Activated CD8-positive, alpha-beta memory T cell treated with anti-CD3 and anti-CD28 coated beads, Interleukin-2, amount 50 U/mL, for 1 hour (primary cell): ENCODE measurements around the gene GPR37.

Source experiments
- DNase-seq: peaks from one replicate; pipeline ENCODE4 v3.0.0-alpha.2; 2020; ENCODE audit errors: extremely low read depth

The GPR37 gene

DNA sequence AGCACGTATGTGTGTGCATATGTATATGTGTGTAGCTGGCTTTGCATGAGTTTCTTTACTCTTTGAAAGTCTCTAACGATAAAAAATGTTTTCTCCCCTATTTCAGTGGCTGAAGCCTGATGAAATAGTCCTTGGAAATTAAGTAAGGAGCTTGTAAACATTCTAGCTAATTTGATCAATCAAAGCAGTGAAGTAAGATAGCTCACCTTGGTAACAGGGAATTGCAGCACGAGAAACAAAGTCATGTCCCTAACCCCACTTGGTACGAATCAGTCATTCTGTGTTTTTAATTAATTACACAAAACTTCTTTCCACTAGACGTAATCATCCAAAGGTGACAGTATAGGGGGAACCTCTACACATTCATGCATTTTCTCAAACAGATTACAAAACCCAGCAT lies 41.5 kb downstream of the GPR37 start:
- no peak for DNase-seq

DNA sequence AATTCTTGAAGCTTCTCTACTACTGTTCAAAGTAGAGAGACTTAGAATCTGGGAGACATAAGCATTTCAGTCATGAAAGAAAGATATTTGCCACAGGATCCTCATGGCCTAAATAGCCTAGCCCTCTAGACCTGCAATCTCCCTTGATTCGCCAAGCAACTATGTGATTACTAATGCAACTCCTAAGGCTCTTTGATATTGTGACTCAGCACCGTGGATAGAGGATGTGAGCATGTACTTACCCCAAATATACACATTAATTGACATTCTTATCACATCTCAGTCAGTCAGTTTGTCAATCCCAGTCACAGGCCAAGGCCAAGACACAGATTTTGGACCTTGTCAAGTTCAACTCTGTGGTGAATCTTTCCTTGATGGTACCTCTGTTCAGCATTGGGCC lies 42.6 kb downstream of the GPR37 start:
- DNase-seq = no peak

DNA sequence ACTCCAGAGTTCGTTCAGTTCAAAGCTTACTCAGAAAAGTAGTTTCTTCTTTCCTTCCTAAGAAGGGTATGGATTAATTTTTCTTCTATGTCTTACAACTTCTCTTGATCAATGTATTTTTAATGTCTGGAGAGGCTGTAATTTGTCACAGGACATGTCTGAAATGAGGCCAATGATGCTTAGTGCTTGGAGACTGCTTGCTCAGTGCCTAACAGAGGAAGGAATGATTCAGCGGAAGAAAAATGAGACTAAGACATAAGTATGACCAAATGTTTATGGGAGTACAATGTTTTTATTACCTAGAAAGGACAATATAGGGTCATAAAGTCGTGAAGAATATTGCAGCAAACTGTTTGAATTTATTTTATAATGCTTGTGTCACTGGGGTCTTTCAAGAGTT lies 43.3 kb downstream of the GPR37 start:
- no peak for DNase-seq

DNA sequence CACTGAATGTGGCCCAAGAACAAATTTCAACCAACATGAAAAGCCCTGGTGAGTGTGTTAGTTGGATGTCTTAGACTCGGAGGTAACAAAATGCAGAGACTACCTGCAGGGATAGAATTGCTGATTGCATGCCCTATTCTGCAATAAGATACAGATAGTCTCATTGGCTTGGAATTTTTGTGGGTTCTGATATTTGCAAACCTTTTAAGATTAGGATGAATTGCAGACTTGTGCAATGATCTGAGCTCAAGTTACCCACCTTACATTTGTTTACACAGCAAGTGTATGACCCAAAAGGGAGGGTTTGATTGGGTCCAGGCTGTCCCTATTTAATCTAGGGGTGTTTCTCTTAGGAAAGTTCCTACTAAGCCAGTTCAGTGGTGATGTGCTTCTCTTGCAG lies 45.4 kb downstream of the GPR37 start:
- no peak for DNase-seq

DNA sequence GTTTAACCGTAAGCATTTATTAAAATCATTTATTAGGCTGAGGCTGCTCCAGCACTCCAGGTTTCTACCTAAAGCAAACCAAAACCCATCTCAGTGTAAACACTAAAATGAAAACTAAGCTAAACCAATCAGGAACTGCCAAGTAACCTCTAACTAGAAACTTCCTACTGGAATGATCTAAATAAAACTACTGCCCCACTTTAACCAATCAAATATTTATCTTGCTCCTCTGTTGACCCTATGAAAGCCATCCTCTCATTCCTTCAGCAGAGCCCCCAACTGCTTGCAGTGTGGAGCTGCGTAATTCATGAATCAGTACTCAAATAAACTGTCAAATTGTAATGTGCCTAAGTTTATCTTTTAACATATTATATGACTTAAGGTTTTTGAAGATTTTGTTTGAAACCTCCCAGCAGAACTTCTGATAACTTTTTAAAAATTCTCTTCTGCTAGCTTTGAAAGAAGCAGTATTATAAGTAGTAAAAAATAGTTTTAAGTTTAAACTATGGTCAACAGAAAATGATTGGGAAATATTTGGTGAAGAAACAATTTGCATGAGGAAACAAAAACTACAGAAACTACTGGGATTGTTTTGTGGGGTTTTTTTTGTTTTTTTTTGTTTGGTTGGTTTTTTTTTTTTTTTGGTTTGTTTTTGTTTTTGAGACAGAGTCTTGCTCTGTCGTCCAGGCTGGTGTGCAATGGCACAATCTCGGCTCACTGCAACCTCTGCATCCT lies 47.4 kb downstream of the GPR37 start:
- DNase-seq = no peak

DNA sequence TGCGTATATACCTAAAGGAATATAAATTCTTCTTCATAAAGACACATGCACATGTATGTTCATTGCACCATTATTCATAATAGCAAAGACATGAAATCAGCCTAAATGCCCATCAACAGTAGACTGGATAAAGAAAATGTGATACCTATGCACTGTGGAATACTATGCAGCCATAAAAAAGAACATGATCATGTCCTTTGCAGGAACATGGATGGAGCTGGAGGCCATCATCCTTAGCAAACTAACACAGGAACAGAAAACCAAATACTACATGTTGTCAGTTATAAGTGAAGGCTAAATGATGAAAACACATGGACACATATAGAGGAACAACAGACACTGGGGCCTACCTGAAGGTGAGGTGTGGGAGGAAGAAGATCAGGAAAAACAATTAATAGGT lies 48.7 kb downstream of the GPR37 start:
- DNase-seq = no peak

DNA sequence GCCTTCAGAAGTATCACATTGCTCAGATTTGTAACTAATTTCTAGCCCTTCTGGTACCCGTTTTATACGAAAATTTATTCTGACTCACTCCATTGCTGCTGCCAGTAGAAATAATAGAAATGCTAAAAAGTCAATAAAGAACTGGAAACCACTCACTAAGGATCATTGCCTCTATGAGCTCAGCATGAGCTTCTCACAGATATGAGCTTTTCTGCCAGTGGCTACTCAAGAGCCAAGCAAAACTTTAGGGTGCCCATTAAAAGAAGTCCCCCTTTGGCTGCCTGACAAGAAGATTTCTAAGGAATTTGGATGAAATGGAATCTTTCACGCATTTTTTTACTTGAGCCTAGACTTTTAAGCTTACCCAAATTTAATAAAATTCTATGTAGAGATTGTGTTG lies 52.5 kb downstream of the GPR37 start:
- no peak for DNase-seq

DNA sequence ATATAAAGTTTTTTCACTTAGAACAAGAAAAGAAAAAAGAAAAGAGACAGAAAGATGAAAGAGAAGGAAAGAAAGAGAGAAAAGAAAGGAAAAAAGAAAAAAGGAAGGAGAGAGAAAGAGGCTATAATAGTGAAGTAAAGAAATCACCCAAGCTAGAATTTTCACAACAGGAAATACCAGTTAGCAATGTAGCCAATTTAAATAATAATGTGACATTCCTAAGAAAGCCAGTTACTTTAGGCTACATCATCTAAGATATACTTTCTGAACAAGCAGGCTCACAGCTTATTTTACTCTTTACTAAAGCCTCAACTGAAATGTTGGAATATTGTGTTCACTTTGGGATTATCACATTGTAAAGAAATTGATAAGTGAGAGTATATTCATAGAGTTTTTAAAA lies 53.6 kb downstream of the GPR37 start:
- DNase-seq = no peak

DNA sequence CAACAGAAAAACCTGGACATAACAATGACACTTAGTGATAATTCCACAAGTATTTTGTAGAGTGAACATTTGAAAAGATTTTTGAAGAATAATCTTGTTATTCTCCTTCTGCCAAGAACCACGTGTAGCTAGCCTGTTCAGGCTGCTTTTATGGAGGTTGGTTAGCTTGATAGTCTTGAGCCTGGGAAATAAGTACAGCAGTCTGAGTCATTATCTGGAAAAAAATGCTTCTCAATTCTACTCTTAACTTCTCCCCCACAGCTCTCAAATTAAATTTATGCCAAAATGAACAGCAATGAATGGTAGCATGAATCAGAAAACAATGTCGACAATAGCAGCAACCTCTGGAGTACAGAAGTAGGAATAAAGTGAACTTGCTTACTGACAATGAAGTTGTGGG lies 63.2 kb downstream of the GPR37 start:
- DNase-seq = no peak

DNA sequence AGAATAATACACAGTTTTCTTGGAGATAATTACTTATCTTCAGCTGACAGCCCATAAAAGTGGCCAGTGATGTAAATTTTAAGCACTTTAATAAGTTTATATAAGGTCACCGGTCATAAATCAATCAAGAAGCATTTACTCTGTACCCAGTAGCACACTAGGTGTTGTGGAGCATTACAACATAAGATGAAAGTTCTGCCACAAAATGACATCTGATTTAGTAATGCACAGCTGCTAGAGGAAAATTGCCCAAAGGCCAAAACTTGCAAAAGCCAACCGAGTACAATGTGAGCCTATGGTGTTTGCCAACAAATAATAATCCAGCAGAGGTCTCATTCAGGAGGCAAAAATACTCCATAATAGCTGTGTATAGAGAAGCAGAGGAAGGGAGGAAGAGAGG lies 63.6 kb downstream of the GPR37 start:
- DNase-seq = no peak

DNA sequence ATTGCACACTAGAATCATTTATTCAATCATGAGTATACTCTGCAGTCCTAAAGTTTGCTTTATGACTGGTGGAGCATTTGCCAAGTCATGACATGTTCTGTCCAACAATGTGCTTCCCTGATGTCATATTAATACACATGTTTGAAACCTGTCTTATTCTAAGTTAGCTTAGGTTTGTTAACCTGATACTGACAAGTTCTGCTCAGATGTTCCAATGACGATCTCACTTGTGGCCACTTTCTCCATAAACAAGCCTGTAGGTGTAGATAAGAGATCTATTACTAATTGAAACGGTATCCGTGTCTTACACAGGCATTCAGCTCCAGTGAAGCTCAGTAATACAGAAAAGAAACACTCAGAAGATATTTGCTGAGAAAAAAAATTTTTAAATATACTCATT lies 64.9 kb downstream of the GPR37 start:
- DNase-seq = no peak

DNA sequence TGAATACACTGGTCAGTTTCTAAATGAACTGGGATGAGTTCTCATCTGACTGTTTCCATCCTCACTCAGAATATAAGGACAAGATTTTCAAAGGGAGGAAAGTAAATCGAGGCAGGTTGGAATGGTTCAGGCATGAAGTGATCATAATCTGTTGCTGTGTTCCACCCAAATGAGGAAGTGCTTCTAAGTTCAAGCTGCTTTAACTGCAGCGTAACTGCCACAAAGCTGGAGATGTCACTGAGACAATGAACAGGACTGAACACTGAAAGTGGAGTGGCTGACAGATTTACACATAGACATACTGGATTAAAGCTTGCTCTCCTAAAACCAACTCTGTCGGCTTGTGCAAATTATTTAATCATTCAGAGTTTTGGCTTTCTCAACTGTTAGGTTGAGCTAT lies 66.6 kb downstream of the GPR37 start:
- DNase-seq = no peak

DNA sequence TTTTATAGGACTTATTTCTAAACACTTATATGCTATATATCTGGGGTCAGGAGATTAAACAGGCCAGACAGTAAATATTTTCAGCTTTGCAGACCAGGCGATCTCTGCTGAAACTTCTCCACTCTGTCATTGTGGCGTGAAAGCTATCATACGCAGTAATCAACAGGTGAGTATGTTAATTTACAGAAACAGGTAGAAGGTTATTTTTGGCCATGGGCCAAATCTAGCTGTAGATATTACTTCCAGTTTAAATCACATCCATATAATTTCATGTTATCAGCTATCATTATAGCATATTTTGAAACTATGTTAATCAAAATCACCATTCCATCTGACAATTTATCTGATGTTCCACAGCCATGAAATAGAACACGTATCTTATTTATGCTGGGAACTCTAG lies 67.8 kb downstream of the GPR37 start:
- DNase-seq = no peak
